Activated T-cell treated with anti-CD3 and anti-CD28 coated beads, Interleukin-2, amount 50 U/mL, for 72 hours (primary cell): ENCODE measurements around the gene ARHGEF2. TPM values are rescaled to one million over a fixed set of nuclear protein-coding genes. Genes with fewer than 3 reads are reported as not detected.
"Not testable (repeated sequence)": the region's sequence is repeated elsewhere in the genome, so short reads cannot be mapped to it uniquely, and the experiment has no call there.

ENCODE experiments used
- ATAC-seq, 2 donors: fragments of 150-1000 bp; cut with Tn5 transposase; replicated peaks in 1 of 2; 2 replicates each; pipeline ENCODE4 v1.10.0; 2021; ENCODE audit warnings: moderate library complexity in 2 of 2, mild to moderate bottlenecking in 1 of 2
- DNase-seq, 2 donors: peaks; one replicate each; pipeline ENCODE4 v3.0.0; 2021 to 2022; ENCODE audit warnings: mixed read lengths in 1 of 2
- H3K27ac Mint-ChIP-seq: one replicate; pipeline ENCODE4 v1.8.0; 2022; ENCODE audit warnings: mild to moderate bottlenecking, moderate library complexity, mixed read lengths
- H3K27me3 Mint-ChIP-seq: one replicate; pipeline ENCODE4 v1.8.0; 2022; ENCODE audit warnings: low read depth, mixed read lengths
- H3K36me3 Mint-ChIP-seq, 2 donors: one replicate each; pipeline ENCODE4 v1.8.0; 2022; ENCODE audit warnings: mixed read lengths in 2 of 2, mild to moderate bottlenecking in 1 of 2; ENCODE audit not compliant: insufficient read depth in 2 of 2
- H3K4me1 Mint-ChIP-seq: one replicate; pipeline ENCODE4 v1.8.0; 2022; ENCODE audit warnings: low read depth, mixed read lengths
- H3K4me3 Mint-ChIP-seq, 2 donors: one replicate each; pipeline ENCODE4 v1.8.0; 2022; ENCODE audit warnings: mild to moderate bottlenecking in 2 of 2, mixed read lengths in 2 of 2, moderate library complexity in 2 of 2
- H3K9me3 Mint-ChIP-seq, 2 donors: one replicate each; pipeline ENCODE4 v1.8.0; 2022; ENCODE audit warnings: mixed read lengths in 2 of 2
- total RNA-seq, 2 donors: library from RNA; stranded (reverse); gene quantifications; one replicate each; pipeline ENCODE4 v1.2.3, GENCODE V29; 2022

ARHGEF2 gene
- total RNA-seq, 2 donors from 2014 or later: 152 to 163 TPM

GRCh38 chr1:155940993-155941844 is 37.1 kb downstream of the ARHGEF2 start, which contains the start of gene RXFP4:
Gene RXFP4, plus strand, starts transcription at chr1:155941638. Its CDS starts 72 bp downstream, at chr1:155941710.
- peak in 1 of 2 donors; percentile 33 for DNase-seq

GRCh38 chr1:155940482-155940992 is 37.8 kb downstream of the ARHGEF2 start:
- no peaks in the 10 kb centered on the region for H3K27me3 Mint-ChIP-seq
- H3K36me3 Mint-ChIP-seq: no peaks in the 10 kb centered on the region
- peaks cover 71% of the 10 kb centered on the region for H3K4me1 Mint-ChIP-seq
- peak overlapping the region; percentile 22 to 48 for H3K4me3 Mint-ChIP-seq
- DNase-seq (no peak), ATAC-seq (peak; percentile 43 to 47)
- no peaks in the 10 kb centered on the region for H3K9me3 Mint-ChIP-seq
- H3K27ac Mint-ChIP-seq: peak overlapping the region; percentile 64

More at GRCh38 chr1:155940993-155941844, 37.1 kb downstream of the ARHGEF2 start, which contains the start of gene RXFP4:
- no peaks in the 10 kb centered on the region for H3K9me3 Mint-ChIP-seq
- ATAC-seq: peak; percentile 2 to 8
- no peaks in the 10 kb centered on the region for H3K27me3 Mint-ChIP-seq
- peaks cover 73% of the 10 kb centered on the region for H3K4me1 Mint-ChIP-seq
- peak within 1 kb of the TSS; percentile 64 for H3K27ac Mint-ChIP-seq
- H3K36me3 Mint-ChIP-seq: peaks cover under 1 to 1% of the 10 kb centered on the region in 2 donors
- H3K4me3 Mint-ChIP-seq: peak within 1 kb of the TSS; percentile 22 to 48

GRCh38 chr1:155938220-155938627 is 40.1 kb downstream of the ARHGEF2 start:
- Mint-ChIP-seq H3K4me3 (no peak overlapping the region), H3K9me3 (no peaks in the 10 kb centered on the region), H3K27me3 (no peaks in the 10 kb centered on the region), H3K4me1 (peaks cover 55% of the 10 kb centered on the region), H3K36me3 (peaks cover 0 to under 1% of the 10 kb centered on the region in 2 donors), H3K27ac (no peak overlapping the region)
- DNase-seq (peak; percentile 31 to 40), ATAC-seq (no peak)

GRCh38 chr1:155934936-155935590 is 43.3 kb downstream of the ARHGEF2 start:
- H3K4me3 Mint-ChIP-seq: no peak overlapping the region
- peaks cover 0 to 18% of the 10 kb centered on the region in 2 donors for H3K36me3 Mint-ChIP-seq
- DNase-seq (no peak), ATAC-seq (no peak)
- peaks cover 57% of the 10 kb centered on the region for H3K4me1 Mint-ChIP-seq
- H3K27me3 Mint-ChIP-seq: no peaks in the 10 kb centered on the region
- H3K9me3 Mint-ChIP-seq: no peaks in the 10 kb centered on the region
- H3K27ac Mint-ChIP-seq: no peak overlapping the region

- peaks cover 58% of the 10 kb centered on the region for H3K4me1 Mint-ChIP-seq
- H3K9me3 Mint-ChIP-seq: no peaks in the 10 kb centered on the region
- ATAC-seq (peak; percentile 95 to 96), DNase-seq (peak; percentile 94 to 96)
- no peak within 1 kb of the TSS for H3K27ac Mint-ChIP-seq
- no peaks in the 10 kb centered on the region for H3K27me3 Mint-ChIP-seq
- no peak within 1 kb of the TSS for H3K4me3 Mint-ChIP-seq
- H3K36me3 Mint-ChIP-seq: peaks cover 2 to 20% of the 10 kb centered on the region in 2 donors
Observed at GRCh38 chr1:155934097-155934935, 44.0 kb downstream of the ARHGEF2 start, which contains the start of gene KHDC4. Gene KHDC4, minus strand, starts transcription at chr1:155934413. Its CDS starts 40 bp downstream, at chr1:155934373.

- Mint-ChIP-seq H3K4me1 (peaks cover 58% of the 10 kb centered on the region), H3K27ac (no peak overlapping the region), H3K9me3 (no peaks in the 10 kb centered on the region), H3K4me3 (no peak overlapping the region), H3K27me3 (no peaks in the 10 kb centered on the region), H3K36me3 (peaks cover 2 to 25% of the 10 kb centered on the region in 2 donors)
- no peak for ATAC-seq
- DNase-seq: no peak
Observed at GRCh38 chr1:155933591-155934096, 44.7 kb downstream of the ARHGEF2 start.

- Mint-ChIP-seq H3K36me3 (peaks cover 2 to 34% of the 10 kb centered on the region in 2 donors), H3K27me3 (no peaks in the 10 kb centered on the region), H3K27ac (peak overlapping the region; percentile 94), H3K4me1 (peaks cover 49% of the 10 kb centered on the region), H3K4me3 (peak overlapping the region in 1 of 2 donors; percentile 90), H3K9me3 (no peaks in the 10 kb centered on the region)
- DNase-seq (no peak), ATAC-seq (no peak)
Observed at GRCh38 chr1:155932487-155932886, 45.9 kb downstream of the ARHGEF2 start.

- peak overlapping the region; percentile 94 for H3K27ac Mint-ChIP-seq
- H3K4me1 Mint-ChIP-seq: peaks cover 49% of the 10 kb centered on the region
- ATAC-seq: no peak
- no peaks in the 10 kb centered on the region for H3K27me3 Mint-ChIP-seq
- H3K4me3 Mint-ChIP-seq: peak overlapping the region in 1 of 2 donors; percentile 90
- H3K36me3 Mint-ChIP-seq: peaks cover 2 to 34% of the 10 kb centered on the region in 2 donors
- DNase-seq: no peak
- no peaks in the 10 kb centered on the region for H3K9me3 Mint-ChIP-seq
Observed at GRCh38 chr1:155932081-155932480, 46.3 kb downstream of the ARHGEF2 start.

GRCh38 chr1:155931332-155932038 is 46.9 kb downstream of the ARHGEF2 start:
- Mint-ChIP-seq H3K9me3 (no peaks in the 10 kb centered on the region), H3K4me3 (peak overlapping the region; percentile 74 to 90), H3K4me1 (peaks cover 49% of the 10 kb centered on the region), H3K36me3 (peaks cover 8 to 40% of the 10 kb centered on the region in 2 donors), H3K27ac (peak overlapping the region; percentile 94), H3K27me3 (no peaks in the 10 kb centered on the region)
- no peak for ATAC-seq
- DNase-seq: no peak

GRCh38 chr1:155930725-155931124 is 47.6 kb downstream of the ARHGEF2 start:
- H3K9me3 Mint-ChIP-seq, ATAC-seq, H3K27me3 Mint-ChIP-seq, DNase-seq: not testable (repeated sequence)
- H3K36me3 Mint-ChIP-seq: peaks cover 8 to 45% of the 10 kb centered on the region in 2 donors
- peak overlapping the region; percentile 74 to 90 for H3K4me3 Mint-ChIP-seq
- H3K27ac Mint-ChIP-seq: peak overlapping the region; percentile 94
- peaks cover 44% of the 10 kb centered on the region for H3K4me1 Mint-ChIP-seq

GRCh38 chr1:155929057-155929456 is 49.3 kb downstream of the ARHGEF2 start:
- ATAC-seq (no peak), DNase-seq (no peak)
- no peak overlapping the region for H3K4me3 Mint-ChIP-seq
- H3K9me3 Mint-ChIP-seq: no peaks in the 10 kb centered on the region
- H3K4me1 Mint-ChIP-seq: peaks cover 44% of the 10 kb centered on the region
- H3K27me3 Mint-ChIP-seq: no peaks in the 10 kb centered on the region
- H3K36me3 Mint-ChIP-seq: peaks cover 12 to 52% of the 10 kb centered on the region in 2 donors
- peak overlapping the region; percentile 64 for H3K27ac Mint-ChIP-seq
